Natural killer cell (primary cell): Measurements from ENCODE around the gene FYN. TPM values are rescaled to one million over a fixed set of nuclear protein-coding genes. Genes with fewer than 3 reads are reported as not detected.
A peak's percentile ranks its signal among the peaks of the same experiment; 100 is the strongest.

ENCODE experiments used
- ATAC-seq, 3 donors: fragments of 150-1000 bp in 2 of 3; fragments of 200-7000 bp in 1 of 3; cut with Tn5 transposase; 1 replicate in 1 of 3; 2 replicates in 2 of 3; pipeline ENCODE4 v1.10.0; 2021; ENCODE audit warnings: mild to moderate bottlenecking in 2 of 3, moderate library complexity in 2 of 3
- DNase-seq, 2 donors: peaks; one replicate each; pipeline versions ENCODE4 v3.0.0 to v3.0.0-alpha.2; 2013 to 2021; ENCODE audit warnings: mixed read lengths in 1 of 2
- H3K27ac ChIP-seq: one replicate; pipeline ENCODE4 v1.5.1; 2013; ENCODE audit warnings: mild to moderate bottlenecking, low read length
- H3K27me3 ChIP-seq: one replicate; pipeline ENCODE4 v1.6.1; 2013; ENCODE audit warnings: low read length; ENCODE audit not compliant: control insufficient read depth, insufficient read depth
- H3K36me3 ChIP-seq: one replicate; pipeline ENCODE4 v1.6.1; 2013; ENCODE audit warnings: low read length; ENCODE audit not compliant: control insufficient read depth, insufficient read depth
- H3K4me1 ChIP-seq: one replicate; pipeline ENCODE4 v1.6.1; 2013; ENCODE audit warnings: low read length; ENCODE audit not compliant: control insufficient read depth, insufficient read depth
- H3K4me3 ChIP-seq: one replicate; pipeline ENCODE4 v1.5.1; 2013; ENCODE audit warnings: low read length
- H3K9me3 ChIP-seq: one replicate; pipeline ENCODE4 v1.6.1; 2013; ENCODE audit warnings: low read length; ENCODE audit not compliant: control insufficient read depth, insufficient read depth
- H3K27ac Mint-ChIP-seq, 2 donors: one replicate each; pipeline ENCODE4 v1.8.0; 2022; ENCODE audit warnings: mild to moderate bottlenecking in 2 of 2, mixed read lengths in 2 of 2, moderate library complexity in 1 of 2
- H3K27me3 Mint-ChIP-seq, 2 donors: one replicate each; pipeline ENCODE4 v1.8.0; 2022; ENCODE audit warnings: low read depth in 2 of 2, mixed read lengths in 2 of 2
- H3K36me3 Mint-ChIP-seq: one replicate; pipeline ENCODE4 v1.8.0; 2022; ENCODE audit warnings: mixed read lengths
- H3K4me1 Mint-ChIP-seq, 2 donors: one replicate each; pipeline ENCODE4 v1.8.0; 2022; ENCODE audit warnings: mixed read lengths in 2 of 2
- H3K4me3 Mint-ChIP-seq: one replicate; pipeline ENCODE4 v1.8.0; 2022; ENCODE audit warnings: mild to moderate bottlenecking, moderate library complexity, mixed read lengths
- H3K9me3 Mint-ChIP-seq, 2 donors: one replicate each; pipeline ENCODE4 v1.8.0; 2022; ENCODE audit warnings: mixed read lengths in 2 of 2
- CTCF ChIP-seq: fragments of 200-600 bp; IDR thresholded peaks from one replicate; pipeline ENCODE4 v1.8.0; 2022; ENCODE audit warnings: antibody characterized with exemption
- WGBS: methylation state at CpG from one replicate; pipeline ENCODE4 v1.1.7; 2013; ENCODE audit warnings: missing lambda C conversion rate; ENCODE audit not compliant: insufficient coverage; 5-methylcytosine and 5-hydroxymethylcytosine counted together
- intact Hi-C: fragments of 100-400 bp; cut with micrococcal nuclease; formaldehyde crosslinking; loops from one replicate; pipeline ENCODE4 v1.14.2; 2022
- total RNA-seq, 4 donors: library from RNA; stranded (reverse); fragments of 120-200 nt in 1 of 4; gene quantifications; one replicate each; pipeline versions ENCODE4 v1.2.3 to v1.2.4, GENCODE V29; 2013 to 2022

FYN gene
- total RNA-seq, 3 donors from 2014 or later (not counting 1 experiment from before 2014, with no cell fraction given): 616 to 757 (median 713) TPM

GRCh38 chr6:111825439-111826086 is 47.7 kb downstream of the FYN start:
- H3K4me3 ChIP-seq: no peak overlapping the region
- WGBS: 82% methylated on average over 3 of the region's 4 CpGs
- no peaks in the 10 kb centered on the region for H3K9me3 ChIP-seq
- H3K4me1 Mint-ChIP-seq: peaks cover 71 to 81% of the 10 kb centered on the region in 2 donors
- peaks cover 30% of the 10 kb centered on the region for H3K4me1 ChIP-seq
- intact Hi-C loops: loop anchor here (2.0 kb wide), 1 partner anchor 21 kb away; no protein-coding TSS in a partner anchor
- peak overlapping the region in 1 of 2 donors; percentile 83 for H3K27ac Mint-ChIP-seq
- no peak for TF ChIP-seq CTCF
- no peak for ATAC-seq
- H3K4me3 Mint-ChIP-seq: no peak overlapping the region
- H3K36me3 Mint-ChIP-seq: no peaks in the 10 kb centered on the region
- H3K27me3 ChIP-seq: no peaks in the 10 kb centered on the region
- H3K9me3 Mint-ChIP-seq: no peaks in the 10 kb centered on the region
- no peaks in the 10 kb centered on the region for H3K27me3 Mint-ChIP-seq
- DNase-seq: no peak
- H3K27ac ChIP-seq: peak overlapping the region; percentile 17
- H3K36me3 ChIP-seq: peaks cover 11% of the 10 kb centered on the region

GRCh38 chr6:111824608-111825337 is 48.5 kb downstream of the FYN start:
- H3K36me3 Mint-ChIP-seq: no peaks in the 10 kb centered on the region
- H3K9me3 Mint-ChIP-seq: no peaks in the 10 kb centered on the region
- Histone ChIP-seq H3K27me3 (no peaks in the 10 kb centered on the region), H3K36me3 (peaks cover 13% of the 10 kb centered on the region), H3K4me3 (no peak overlapping the region), H3K4me1 (peaks cover 24% of the 10 kb centered on the region), H3K9me3 (no peaks in the 10 kb centered on the region), H3K27ac (peak overlapping the region; percentile 62)
- WGBS: 89% methylated on average over 3 of the region's 4 CpGs
- no peak for TF ChIP-seq CTCF
- peaks cover 63 to 75% of the 10 kb centered on the region in 2 donors for H3K4me1 Mint-ChIP-seq
- H3K27me3 Mint-ChIP-seq: no peaks in the 10 kb centered on the region
- DNase-seq: no peak
- peak in 1 of 3 donors; percentile 9 for ATAC-seq
- H3K27ac Mint-ChIP-seq: peak overlapping the region in 1 of 2 donors; percentile 83
- H3K4me3 Mint-ChIP-seq: peak overlapping the region; percentile 39
- intact Hi-C loops: loop anchor here (1.0 to 2.0 kb wide), 2 partner anchors 13 to 20 kb away; no protein-coding TSS in a partner anchor

- no peak for TF ChIP-seq CTCF
- H3K27me3 Mint-ChIP-seq: no peaks in the 10 kb centered on the region
- intact Hi-C loops: loop anchor here (1.0 to 2.0 kb wide), 2 partner anchors 13 to 19 kb away; no protein-coding TSS in a partner anchor
- Histone ChIP-seq H3K27ac (peak overlapping the region; percentile 62), H3K9me3 (no peaks in the 10 kb centered on the region), H3K36me3 (peaks cover 15% of the 10 kb centered on the region), H3K4me3 (no peak overlapping the region), H3K27me3 (no peaks in the 10 kb centered on the region), H3K4me1 (peaks cover 21% of the 10 kb centered on the region)
- ATAC-seq (peak; percentile 77 to 84 (median 78)), DNase-seq (peak in 1 of 2 donors; percentile 74)
- H3K4me1 Mint-ChIP-seq: peaks cover 63 to 75% of the 10 kb centered on the region in 2 donors
- 35% methylated on average over 3 of the region's 4 CpGs for WGBS
- no peaks in the 10 kb centered on the region for H3K36me3 Mint-ChIP-seq
- H3K4me3 Mint-ChIP-seq: peak overlapping the region; percentile 72
- no peaks in the 10 kb centered on the region for H3K9me3 Mint-ChIP-seq
- peak overlapping the region in 1 of 2 donors; percentile 83 for H3K27ac Mint-ChIP-seq
Measured at GRCh38 chr6:111823831-111824607, 49.2 kb downstream of the FYN start.
